Measurements from ENCODE around the gene DYNLT1. TPM values are rescaled to one million over a fixed set of nuclear protein-coding genes. Genes with fewer than 3 reads are reported as not detected.

Gene DYNLT1
- total RNA-seq, 4 donors from 2014 or later = 90.7 to 147 (median 102) TPM

GRCh38 chr6:158638324-158638854, 6.2 kb downstream of the DYNLT1 start:
- WGBS = 80% methylated on average over 3 of the region's 3 CpGs
- intact Hi-C loops (cut with DNase I) = loop anchor here (10.0 kb wide), 1 partner anchor 56 kb away; no protein-coding TSS in a partner anchor

GRCh38 chr6:158636778-158637177, 7.8 kb downstream of the DYNLT1 start:
- WGBS = 90% methylated on average over 8 of the region's 8 CpGs
- no peak overlapping the region for H3K27ac ChIP-seq (replicated peaks in 1 of 4)
- H3K27me3 ChIP-seq = no peaks in the 10 kb centered on the region
- peak; percentile 29 for DNase-seq (ENCODE audit: extremely low spot score)
- intact Hi-C loops (cut with DNase I) = loop anchor here (10.0 kb wide), 1 partner anchor 58 kb away; no protein-coding TSS in a partner anchor
- H3K9me3 ChIP-seq = no peaks in the 10 kb centered on the region
- H3K36me3 ChIP-seq = peaks cover 4 to 61% (median 33%) of the 10 kb centered on the region in 4 donors
- H3K4me3 ChIP-seq = no peak overlapping the region
- H3K4me1 ChIP-seq = peaks cover 21 to 42% (median 35%) of the 10 kb centered on the region in 4 donors
- TF ChIP-seq POLR2AphosphoS5 (IDR thresholded peaks at IDR 0.05) (no peak), POLR2A (IDR thresholded peaks at IDR 0.05; ENCODE audit: low read depth) (no peak), EP300 (IDR thresholded peaks at IDR 0.05) (no peak), CTCF (IDR thresholded peaks at IDR 0.05) (no peak)

More at GRCh38 chr6:158638324-158638854, 6.2 kb downstream of the DYNLT1 start:
- Histone ChIP-seq H3K36me3 (peaks cover 4 to 50% (median 29%) of the 10 kb centered on the region in 4 donors), H3K4me1 (peaks cover 30 to 53% (median 45%) of the 10 kb centered on the region in 4 donors), H3K27ac (replicated peaks in 1 of 4) (peak overlapping the region in 1 of 4 donors; percentile 39), H3K27me3 (no peaks in the 10 kb centered on the region), H3K9me3 (no peaks in the 10 kb centered on the region), H3K4me3 (no peak overlapping the region)
- TF ChIP-seq CTCF (IDR thresholded peaks at IDR 0.05) (no peak), POLR2AphosphoS5 (IDR thresholded peaks at IDR 0.05) (no peak), POLR2A (IDR thresholded peaks at IDR 0.05; ENCODE audit: low read depth) (no peak), EP300 (IDR thresholded peaks at IDR 0.05) (no peak)
- peak; percentile 17 for DNase-seq (ENCODE audit: extremely low spot score)

GRCh38 chr6:158635427-158636073, 9.0 kb downstream of the DYNLT1 start:
- Histone ChIP-seq H3K4me3 (no peak overlapping the region), H3K27ac (replicated peaks in 1 of 4) (peak overlapping the region in 3 of 4 donors; percentile 6 to 23 (median 11)), H3K36me3 (peaks cover 4 to 58% (median 36%) of the 10 kb centered on the region in 4 donors), H3K9me3 (no peaks in the 10 kb centered on the region), H3K4me1 (peaks cover 29 to 43% (median 35%) of the 10 kb centered on the region in 4 donors), H3K27me3 (no peaks in the 10 kb centered on the region)
- no peak for TF ChIP-seq CTCF (IDR thresholded peaks at IDR 0.05)
- TF ChIP-seq POLR2A (IDR thresholded peaks at IDR 0.05; ENCODE audit: low read depth) = no peak
- TF ChIP-seq EP300 (IDR thresholded peaks at IDR 0.05) = no peak
- WGBS = 89% methylated on average over 7 of the region's 7 CpGs
- DNase-seq (ENCODE audit: extremely low spot score) = peak; percentile 68
- intact Hi-C loops (cut with DNase I) = loop anchor here (10.0 kb wide), 1 partner anchor 59 kb away; no protein-coding TSS in a partner anchor

GRCh38 chr6:158634695-158635426, 9.7 kb downstream of the DYNLT1 start:
- no peak for DNase-seq (ENCODE audit: extremely low spot score)
- 74% methylated on average over 6 of the region's 6 CpGs for WGBS
- H3K9me3 ChIP-seq = no peaks in the 10 kb centered on the region
- H3K4me1 ChIP-seq = peaks cover 24 to 40% (median 31%) of the 10 kb centered on the region in 4 donors
- TF ChIP-seq EP300 (IDR thresholded peaks at IDR 0.05) (no peak), CTCF (IDR thresholded peaks at IDR 0.05) (no peak), POLR2A (IDR thresholded peaks at IDR 0.05; ENCODE audit: low read depth) (no peak), POLR2AphosphoS5 (IDR thresholded peaks at IDR 0.05) (no peak)
- intact Hi-C loops (cut with DNase I) = loop anchor here (10.0 kb wide), 1 partner anchor 60 kb away; no protein-coding TSS in a partner anchor
- peak overlapping the region in 3 of 4 donors; percentile 6 to 39 (median 11) for H3K27ac ChIP-seq (replicated peaks in 1 of 4)
- H3K27me3 ChIP-seq = no peaks in the 10 kb centered on the region
- peaks cover 4 to 53% (median 36%) of the 10 kb centered on the region in 4 donors for H3K36me3 ChIP-seq
- no peak overlapping the region for H3K4me3 ChIP-seq
